H9 (cell line): Measurements from ENCODE around the gene SUMO1. TPM values are rescaled to one million over a fixed set of nuclear protein-coding genes. Genes with fewer than 3 reads are reported as not detected.

Source experiments
- DNase-seq: peaks from one replicate; pipeline ENCODE4 v3.0.0-alpha.2; 2017
- H2AFZ ChIP-seq: one replicate; pipeline ENCODE4 v1.6.1; 2013; ENCODE audit warnings: mild to moderate bottlenecking, low read length, control low read depth, moderate library complexity
- H2AK5ac ChIP-seq: 2 replicates; pipeline ENCODE4 v1.6.1; 2013; ENCODE audit warnings: low read length, control low read depth, mixed read lengths; ENCODE audit not compliant: insufficient read length
- H2BK120ac ChIP-seq: one replicate; pipeline ENCODE4 v1.6.1; 2013; ENCODE audit warnings: low read depth, mild to moderate bottlenecking, low read length, control low read depth, inconsistent platforms; ENCODE audit not compliant: poor library complexity, severe bottlenecking
- H2BK12ac ChIP-seq: 2 replicates; pipeline ENCODE4 v1.6.1; 2013; ENCODE audit warnings: low read length, control low read depth, mixed read lengths, low read depth; ENCODE audit not compliant: insufficient read length
- H2BK15ac ChIP-seq: 2 replicates; pipeline ENCODE4 v1.6.1; 2013; ENCODE audit warnings: low read depth, low read length, control low read depth
- H2BK20ac ChIP-seq: one replicate; pipeline ENCODE4 v1.6.1; 2013; ENCODE audit warnings: low read depth, mild to moderate bottlenecking, low read length, control low read depth, inconsistent platforms; ENCODE audit not compliant: poor library complexity, severe bottlenecking
- H2BK5ac ChIP-seq: 2 replicates; pipeline ENCODE4 v1.6.1; 2013; ENCODE audit warnings: low read length, control low read depth, mixed read lengths; ENCODE audit not compliant: insufficient read length
- H3K14ac ChIP-seq: 2 replicates; pipeline ENCODE4 v1.6.1; 2013; ENCODE audit warnings: low read length, control low read depth; ENCODE audit not compliant: insufficient read depth
- H3K18ac ChIP-seq: 2 replicates; pipeline ENCODE4 v1.6.1; 2013; ENCODE audit warnings: low read depth, mild to moderate bottlenecking, mixed read lengths, low read length, control low read depth; ENCODE audit not compliant: insufficient read length
- H3K23ac ChIP-seq: 2 replicates; pipeline ENCODE4 v1.6.1; 2013; ENCODE audit warnings: low read length, control low read depth, mixed read lengths, low read depth; ENCODE audit not compliant: insufficient read length
- H3K23me2 ChIP-seq: 2 replicates; pipeline ENCODE4 v1.6.1; 2013; ENCODE audit warnings: low read depth, mild to moderate bottlenecking, mixed read lengths, low read length, control low read depth; ENCODE audit not compliant: insufficient read length, poor library complexity, severe bottlenecking
- H3K27ac ChIP-seq: 2 replicates; pipeline ENCODE4 v1.5.1; 2013; ENCODE audit warnings: low read length, control low read depth, mixed read lengths, low read depth; ENCODE audit not compliant: insufficient read length
- H3K27me3 ChIP-seq: 2 replicates; pipeline ENCODE4 v1.6.1; 2013; ENCODE audit warnings: low read length, control low read depth, inconsistent platforms; ENCODE audit not compliant: insufficient read depth
- H3K4ac ChIP-seq: 2 replicates; pipeline ENCODE4 v1.6.1; 2013; ENCODE audit warnings: low read depth, mild to moderate bottlenecking, control low read depth, inconsistent platforms, low read length, moderate library complexity
- H3K4me1 ChIP-seq: 2 replicates; pipeline ENCODE4 v1.6.1; 2013; ENCODE audit warnings: low read length, control low read depth, inconsistent platforms; ENCODE audit not compliant: insufficient read depth
- H3K4me2 ChIP-seq: 2 replicates; pipeline ENCODE4 v1.6.1; 2013; ENCODE audit warnings: low read length, control low read depth, mixed read lengths; ENCODE audit not compliant: insufficient read length, insufficient read depth
- H3K56ac ChIP-seq: 2 replicates; pipeline ENCODE4 v1.6.1; 2013; ENCODE audit warnings: low read depth, mild to moderate bottlenecking, mixed read lengths, low read length, control low read depth; ENCODE audit not compliant: insufficient read length
- H3K79me1 ChIP-seq: 2 replicates; pipeline ENCODE4 v1.6.1; 2013; ENCODE audit warnings: low read depth, mild to moderate bottlenecking, moderate library complexity, low read length, control low read depth, inconsistent platforms; ENCODE audit not compliant: insufficient read depth, poor library complexity, severe bottlenecking
- H3K79me2 ChIP-seq: 2 replicates; pipeline ENCODE4 v1.6.1; 2013; ENCODE audit warnings: low read length, control low read depth, inconsistent platforms; ENCODE audit not compliant: insufficient read depth
- H3K9ac ChIP-seq: 2 replicates; pipeline ENCODE4 v1.6.1; 2013; ENCODE audit warnings: low read length, control low read depth, mixed read lengths; ENCODE audit not compliant: insufficient read length; ENCODE audit errors: extremely low read depth
- H3K9me3 ChIP-seq: one replicate; pipeline ENCODE4 v1.6.1; 2013; ENCODE audit warnings: low read depth, low read length, inconsistent platforms; ENCODE audit not compliant: control insufficient read depth
- H3T11ph ChIP-seq: one replicate; pipeline ENCODE4 v1.6.1; 2013; ENCODE audit warnings: mild to moderate bottlenecking, low read length, control low read depth, inconsistent platforms
- H4K20me1 ChIP-seq: one replicate; pipeline ENCODE4 v1.6.1; 2013; ENCODE audit not compliant: control insufficient read depth, insufficient read length, insufficient read depth
- H4K5ac ChIP-seq: 2 replicates; pipeline ENCODE4 v1.6.1; 2013; ENCODE audit warnings: low read depth, mild to moderate bottlenecking, mixed read lengths, low read length, control low read depth; ENCODE audit not compliant: insufficient read length
- H4K8ac ChIP-seq: replicated peaks from 2 replicates; pipeline ENCODE4 v1.6.1; 2013; ENCODE audit warnings: low read length, control low read depth, mixed read lengths, low read depth; ENCODE audit not compliant: insufficient read length
- H4K91ac ChIP-seq: 2 replicates; pipeline ENCODE4 v1.6.1; 2013; ENCODE audit warnings: low read depth, mild to moderate bottlenecking, moderate library complexity, mixed read lengths, low read length, control low read depth; ENCODE audit not compliant: insufficient read length
- H3K27ac Mint-ChIP-seq, 3 experiments: 2 replicates in 2 of 3; 3 replicates in 1 of 3; pipeline ENCODE4 v1.8.0; 2020 to 2021; ENCODE audit warnings: mixed read lengths in 3 of 3, mild to moderate bottlenecking in 1 of 3, moderate library complexity in 1 of 3
- H3K27me3 Mint-ChIP-seq: 2 replicates; pipeline ENCODE4 v1.8.0; 2021; ENCODE audit warnings: low read depth, mild to moderate bottlenecking, moderate library complexity, mixed read lengths
- H3K36me3 Mint-ChIP-seq, 3 experiments: 2 replicates in 2 of 3; 3 replicates in 1 of 3; pipeline ENCODE4 v1.8.0; 2020 to 2021; ENCODE audit warnings: low read depth in 3 of 3, mixed read lengths in 3 of 3; ENCODE audit not compliant: insufficient read depth in 1 of 3
- H3K4me1 Mint-ChIP-seq, 2 experiments: 2 replicates each; pipeline ENCODE4 v1.8.0; 2020; ENCODE audit warnings: mixed read lengths in 2 of 2
- H3K4me3 Mint-ChIP-seq, 2 experiments: 2 replicates in 1 of 2; 3 replicates in 1 of 2; pipeline ENCODE4 v1.8.0; 2020 to 2021; ENCODE audit warnings: mild to moderate bottlenecking in 2 of 2, mixed read lengths in 2 of 2, moderate library complexity in 1 of 2
- H3K9me3 Mint-ChIP-seq, 2 experiments: 2 replicates in 1 of 2; 3 replicates in 1 of 2; pipeline ENCODE4 v1.8.0; 2020; ENCODE audit warnings: mild to moderate bottlenecking in 2 of 2, mixed read lengths in 2 of 2, moderate library complexity in 1 of 2
- CTCF ChIP-seq: fragments of 200-600 bp; sonication (generic); conservative IDR thresholded peaks from 3 replicates; pipeline ENCODE4 v1.8.0; 2021; ENCODE audit warnings: antibody characterized with exemption, mild to moderate bottlenecking
- WGBS: extraction: QIAGEN DNeasy Blood & Tissue Kit; methylation state at CpG from one replicate; pipeline ENCODE4 v1.1.7; 2013; ENCODE audit warnings: missing lambda C conversion rate, low lambda C conversion rate, mixed read lengths; ENCODE audit not compliant: insufficient read length; ENCODE audit errors: extremely low coverage; 5-methylcytosine and 5-hydroxymethylcytosine counted together
- total RNA-seq: library from RNA; stranded (reverse); gene quantifications from 2 replicates; pipeline ENCODE4 v1.2.1, GENCODE V29; 2021

The SUMO1 gene
- total RNA-seq, 1 experiment from 2014 or later, result 206 TPM

- peak overlapping the region; percentile 97 for H3K14ac ChIP-seq
- no peak overlapping the region for H4K8ac ChIP-seq
- H2BK12ac ChIP-seq, result no peak overlapping the region
- H2BK20ac ChIP-seq, result no peak overlapping the region
- no peak overlapping the region for H3K23ac ChIP-seq
- Mint-ChIP-seq H3K4me3 (peak overlapping the region; percentile 96 to 98), H3K27ac (peak overlapping the region; percentile 95 to 98 (median 98)), H3K36me3 (peaks cover 7 to 12% (median 12%) of the 10 kb centered on the region in 3 experiments; a peak in 6 of 7 replicates), H3K9me3 (peaks cover 0 to 1% of the 10 kb centered on the region in 2 experiments; a peak in 1 of 5 replicates), H3K4me1 (peaks cover 19 to 22% of the 10 kb centered on the region in 2 experiments), H3K27me3 (no peaks in the 10 kb centered on the region)
- H2BK5ac ChIP-seq, result peak overlapping the region; percentile 69
- no peaks in the 10 kb centered on the region for H3K79me1 ChIP-seq
- peak overlapping the region; percentile 88 for H3K27ac ChIP-seq
- H3K56ac ChIP-seq, result peak overlapping the region; percentile 9
- no peak overlapping the region for H2AK5ac ChIP-seq
- TF ChIP-seq CTCF, result no peak
- no CpG with 5 or more reads among the region's 30 CpGs for WGBS
- H3K9me3 ChIP-seq, result no peaks in the 10 kb centered on the region
- H3K27me3 ChIP-seq, result no peaks in the 10 kb centered on the region
- peaks cover 5% of the 10 kb centered on the region for H3K23me2 ChIP-seq
- H3T11ph ChIP-seq, result no peak overlapping the region
- no peak overlapping the region for H2AFZ ChIP-seq
- peak overlapping the region; percentile 78 for H3K4me2 ChIP-seq
- DNase-seq, result peak; percentile 45
- peaks cover 36% of the 10 kb centered on the region for H3K79me2 ChIP-seq
- no peaks in the 10 kb centered on the region; the same call in 1 of the 2 replicates for H3K4me1 ChIP-seq
- no peaks in the 10 kb centered on the region for H4K20me1 ChIP-seq
- H2BK15ac ChIP-seq, result no peak overlapping the region
- H3K4ac ChIP-seq, result peak overlapping the region; percentile 51; the same call in 1 of the 2 replicates
- H3K9ac ChIP-seq, result peak overlapping the region; percentile 99
- no peak overlapping the region for H4K5ac ChIP-seq
- peak overlapping the region; percentile 54 for H4K91ac ChIP-seq
- peak overlapping the region; percentile 96 for H3K18ac ChIP-seq
- peak overlapping the region; percentile 65 for H2BK120ac ChIP-seq
Observed at GRCh38 chr2:202237787-202238233, 587 bp downstream of the SUMO1 start.
